GM18870 (cell line): Measurements from ENCODE around the gene CD248.
"Not testable (repeated sequence)": the region's sequence is repeated elsewhere in the genome, so short reads cannot be mapped to it uniquely, and the experiment has no call there.

ENCODE experiments used
- ATAC-seq: cut with Tn5 transposase; IDR thresholded peaks from one replicate; pipeline ENCODE4 v1.9.1; 2021; ENCODE audit warnings: moderate library complexity; ENCODE audit not compliant: unreplicated experiment

Gene CD248

DNA sequence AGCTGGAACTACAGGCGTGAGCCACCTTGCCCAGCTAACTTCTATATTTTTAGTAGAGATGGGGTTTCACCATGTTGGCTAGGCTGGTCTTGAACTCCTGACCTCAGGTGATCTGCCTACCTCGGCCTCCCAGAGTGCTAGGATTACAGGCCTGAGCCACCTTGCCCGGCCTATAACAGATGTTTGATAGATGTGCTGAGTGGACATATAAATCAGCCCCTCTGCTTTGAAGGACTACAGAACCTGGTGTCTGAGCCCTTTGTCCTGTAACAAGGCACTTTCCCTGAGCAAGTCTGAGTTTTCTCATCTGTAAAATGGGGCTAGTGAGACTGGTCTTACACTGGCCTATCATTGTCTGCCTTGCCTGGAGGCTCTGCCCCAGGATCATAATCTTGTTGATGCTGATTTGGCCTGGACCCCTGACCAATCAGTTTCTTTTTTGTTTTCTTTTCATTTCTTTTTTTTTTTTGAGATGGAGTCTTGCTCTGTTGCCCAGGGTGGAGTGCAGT is 12.4 kb upstream of the CD248 start:
- no peak for ATAC-seq

DNA sequence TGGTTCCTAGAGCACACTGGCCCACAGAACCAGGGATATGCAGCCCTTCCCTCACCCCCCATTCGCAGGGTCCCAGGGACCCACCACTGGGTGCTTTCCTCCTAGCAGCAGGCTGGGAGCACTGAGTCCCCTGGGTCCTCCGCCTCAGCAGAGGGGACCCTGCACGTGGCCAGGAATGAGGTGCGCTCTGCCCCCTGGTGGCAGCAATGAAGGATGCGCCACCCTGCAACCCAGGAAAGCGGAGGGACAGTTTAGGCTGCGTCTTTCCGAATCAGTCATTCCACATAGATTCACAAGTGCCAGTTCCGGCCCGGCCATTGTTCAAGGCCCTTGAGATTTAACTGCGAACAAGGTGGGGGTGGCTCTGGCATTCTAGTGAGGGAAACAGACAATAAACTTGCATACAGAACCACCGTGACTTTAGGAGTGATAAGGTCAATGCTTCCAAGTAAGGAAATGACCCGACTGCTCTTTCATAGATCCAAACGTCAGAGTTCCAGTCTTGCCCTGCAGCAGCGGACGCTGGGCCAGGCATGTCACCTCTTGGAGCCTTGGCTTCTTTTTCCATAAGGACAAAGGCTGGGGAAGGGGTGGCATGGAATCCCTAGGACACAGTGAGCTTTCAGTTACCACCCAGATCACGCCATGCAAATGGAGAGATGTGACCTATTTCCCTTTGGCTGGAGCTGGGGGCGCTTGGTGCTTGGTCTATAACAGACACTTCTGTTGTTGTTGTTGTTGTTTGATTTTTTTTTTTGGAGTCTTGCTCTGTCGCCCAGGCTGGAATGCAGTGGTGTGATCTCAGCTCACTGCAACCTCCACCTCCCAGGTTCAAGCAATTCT is 11.7 kb upstream of the CD248 start:
- no peak for ATAC-seq

DNA sequence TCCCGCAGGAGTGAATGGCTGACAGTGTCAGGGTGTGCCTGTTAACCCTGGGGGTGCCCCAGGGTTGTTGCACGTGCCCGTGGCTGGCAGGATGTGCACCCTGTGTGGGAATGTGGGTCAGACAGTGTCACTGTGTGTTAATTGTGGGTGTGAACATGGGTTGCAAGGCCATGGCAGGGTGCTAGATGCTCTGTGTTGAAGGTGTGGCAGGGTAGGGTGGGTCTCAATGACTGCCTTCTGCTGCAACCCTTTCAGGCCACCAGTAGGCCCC is 11.1 kb upstream of the CD248 start:
- no peak for ATAC-seq

DNA sequence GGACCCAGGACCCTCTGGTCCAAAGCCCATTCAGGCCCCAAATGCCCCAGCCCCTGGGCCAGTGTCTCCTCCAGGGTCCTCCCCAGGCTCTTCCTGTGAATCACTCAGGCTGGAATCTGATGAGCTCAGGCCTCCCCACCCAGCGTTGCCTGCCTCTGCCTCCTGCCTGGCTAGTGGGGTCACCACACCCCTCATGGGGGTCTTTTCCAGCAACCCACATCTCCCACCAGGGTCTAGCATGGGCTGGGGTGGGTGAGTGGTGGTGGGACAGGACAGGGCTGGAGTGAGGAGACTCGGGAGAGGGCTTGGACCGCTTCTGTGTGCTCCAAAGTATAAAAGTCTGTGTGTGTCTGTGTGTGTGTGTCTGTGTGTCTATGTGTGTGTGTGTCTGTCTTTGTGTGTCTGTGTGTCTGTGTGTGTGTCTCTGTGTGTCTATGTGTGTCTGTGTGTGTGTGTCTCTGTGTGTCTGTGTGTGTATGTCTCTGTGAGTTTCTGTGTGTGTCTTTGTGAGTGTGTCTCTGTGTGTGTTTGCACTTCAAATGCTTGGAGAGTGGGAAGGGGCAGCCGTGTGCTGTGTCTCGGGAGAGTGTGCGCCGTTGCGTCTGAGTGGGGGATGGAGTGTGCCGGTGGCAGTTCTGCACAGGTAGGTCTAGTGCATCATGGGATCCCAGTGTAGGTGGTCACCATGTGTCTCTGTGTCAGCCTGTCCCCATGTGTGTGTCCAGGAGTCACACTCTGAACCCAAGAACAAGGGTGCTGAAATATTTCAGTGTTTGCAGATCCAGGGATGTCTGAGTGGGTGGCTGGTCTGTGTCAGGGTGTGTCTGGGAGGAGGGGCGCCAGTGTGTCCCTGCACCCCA is 10.6 kb upstream of the CD248 start:
- no peak for ATAC-seq

DNA sequence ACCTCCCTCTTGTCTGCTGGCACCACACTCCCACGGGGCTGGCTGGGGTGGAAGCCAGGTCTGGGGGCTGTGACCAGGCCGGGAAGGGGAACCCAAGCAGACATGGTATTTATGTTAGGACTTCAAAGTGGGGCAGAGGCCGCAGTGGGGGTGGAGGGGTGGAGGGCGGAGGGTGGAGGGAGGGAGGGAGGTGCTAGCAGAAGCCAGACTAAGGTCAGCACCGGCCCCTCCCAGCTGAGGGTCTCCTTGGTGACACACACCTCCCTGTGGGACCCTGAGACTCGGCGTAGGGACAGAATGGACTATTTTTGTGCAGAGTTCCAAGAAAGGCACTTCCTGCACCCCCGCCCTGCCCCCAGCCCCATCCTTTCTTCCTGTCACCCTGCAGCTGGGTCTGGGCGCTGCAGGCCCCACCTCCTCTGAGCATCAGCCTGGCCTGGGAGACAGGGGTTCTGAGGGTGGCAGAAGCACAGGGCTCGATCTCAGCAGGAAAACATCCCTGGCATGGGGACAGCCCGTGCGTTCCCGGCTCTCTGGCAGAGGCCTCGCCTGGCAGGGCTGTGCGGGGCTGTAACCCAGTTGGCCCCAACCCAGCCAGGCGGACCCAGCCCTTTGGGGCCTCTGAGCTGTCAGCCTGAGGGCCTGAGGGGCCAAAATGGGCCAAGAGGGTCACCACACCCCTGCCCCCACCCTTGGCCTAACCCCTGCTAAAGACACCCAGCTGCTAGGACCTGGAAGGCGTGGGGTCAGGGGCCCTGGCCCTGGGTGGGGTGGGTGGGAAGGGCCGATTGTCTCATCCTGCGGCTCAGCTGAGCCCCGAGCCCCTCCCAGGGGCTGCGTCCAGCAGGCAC is 9.6 kb upstream of the CD248 start:
- no peak for ATAC-seq

DNA sequence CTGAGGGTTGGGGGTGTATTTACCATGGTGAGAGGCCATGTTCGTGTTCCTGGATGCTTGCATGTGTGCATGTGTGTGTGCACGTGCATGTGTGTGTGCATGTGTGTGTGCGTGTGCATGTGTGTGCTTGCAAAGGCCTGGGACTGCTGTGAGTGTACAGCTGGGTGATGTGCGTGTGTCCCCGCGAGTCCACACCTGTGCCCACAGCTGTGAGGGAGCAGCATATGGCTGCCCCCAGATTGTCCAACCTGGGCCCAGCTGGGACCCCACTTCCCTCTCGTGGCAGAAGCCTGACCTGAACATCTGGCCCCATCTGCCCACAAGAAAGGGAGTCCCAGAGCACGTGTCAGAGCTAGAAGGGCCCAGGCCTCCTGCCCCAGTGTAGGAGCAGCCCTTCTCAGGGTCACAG is 8.4 kb upstream of the CD248 start:
- ATAC-seq, result no peak

DNA sequence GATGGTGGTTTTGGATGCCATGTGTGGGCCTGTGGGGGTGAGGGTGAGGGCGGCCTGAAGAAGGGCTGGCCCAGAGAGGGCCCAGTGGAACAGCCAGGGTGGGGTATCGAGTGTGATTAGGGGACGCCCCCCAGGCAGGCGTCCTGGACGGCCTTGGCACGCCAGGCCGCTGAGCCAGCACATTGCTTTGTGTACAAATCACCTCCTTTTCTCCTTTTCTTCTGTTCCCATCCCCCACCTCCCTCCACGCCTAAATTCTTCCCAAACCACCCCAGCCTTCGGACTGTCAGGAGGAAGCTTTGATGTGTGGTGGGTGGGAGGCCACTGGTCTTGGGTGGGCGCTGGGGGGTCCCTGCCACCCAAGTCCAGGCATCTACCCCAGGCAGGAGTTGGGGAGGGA is 7.8 kb upstream of the CD248 start:
- no peak for ATAC-seq

DNA sequence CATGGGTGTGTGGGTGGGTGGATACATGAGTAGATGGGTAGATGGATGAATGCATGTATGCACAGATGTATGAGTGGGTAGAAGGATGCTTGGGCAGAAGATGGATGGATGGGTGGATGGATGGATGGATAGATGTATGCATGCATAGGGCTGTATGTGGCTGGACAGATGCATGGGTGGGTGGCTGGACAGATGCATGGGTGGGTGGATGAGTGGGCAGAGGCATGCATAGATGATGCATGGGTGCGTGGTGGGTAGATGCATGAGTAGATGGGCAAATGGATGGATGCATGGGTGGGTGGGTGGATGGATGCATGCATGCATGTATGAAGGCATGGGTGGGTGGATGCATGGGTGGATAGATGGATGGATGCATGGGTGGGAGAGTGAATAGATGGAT is 6.8 kb upstream of the CD248 start:
- no peak for ATAC-seq

DNA sequence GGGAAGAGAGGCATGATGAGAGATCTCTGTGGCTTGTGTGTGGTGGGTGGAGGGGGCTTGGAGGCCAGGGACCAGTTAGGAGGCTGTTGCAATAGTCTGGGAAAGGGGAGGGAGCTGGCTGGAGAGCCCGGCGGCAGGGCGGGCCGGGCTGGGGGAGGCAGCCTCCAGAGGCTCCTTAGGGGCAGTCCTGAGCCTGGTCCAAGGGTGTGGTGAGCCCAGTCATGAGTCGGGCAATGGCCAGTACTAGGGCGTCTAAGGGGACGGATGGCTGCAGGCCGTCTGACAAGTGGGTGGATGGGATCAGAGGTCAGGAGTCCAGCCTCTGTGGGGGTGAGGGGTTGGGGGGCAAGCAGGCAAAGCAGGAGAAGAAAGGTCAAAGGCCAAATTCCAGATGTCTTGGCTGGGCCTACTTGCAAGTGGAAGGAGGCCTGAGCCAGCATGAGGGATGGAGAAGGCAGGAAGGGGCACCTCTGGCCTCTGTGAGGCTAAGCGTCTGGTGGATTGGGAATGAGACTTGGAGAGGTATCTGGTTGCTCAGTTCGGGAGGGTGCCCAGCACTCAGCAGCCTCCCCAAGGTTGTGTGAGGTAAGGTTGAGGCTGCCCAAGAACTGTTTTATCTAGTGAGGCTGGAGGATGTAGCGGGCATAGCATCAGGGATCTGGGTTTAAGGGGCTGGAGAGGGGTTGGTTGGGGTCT is 6.0 kb upstream of the CD248 start:
- no peak for ATAC-seq

DNA sequence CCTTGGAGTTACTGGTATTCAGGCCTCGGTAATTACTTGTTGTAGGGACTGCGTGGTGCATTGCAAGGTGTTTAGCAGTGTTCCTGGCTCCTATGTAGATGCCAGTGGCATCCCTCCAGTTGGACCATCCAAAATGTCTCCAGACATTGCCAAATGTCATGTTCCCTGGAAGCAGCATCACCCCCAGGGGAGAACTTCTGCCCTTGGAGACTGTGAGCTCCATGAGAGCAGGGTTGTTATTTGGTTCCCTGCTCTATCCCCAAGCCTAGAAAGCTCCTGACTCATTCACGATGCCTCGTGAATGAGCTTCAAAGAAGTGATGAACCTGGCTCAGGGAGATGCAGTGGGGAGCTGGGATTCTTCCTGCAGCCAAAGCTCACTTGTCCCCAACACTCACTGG is 4.8 kb upstream of the CD248 start:
- no peak for ATAC-seq

DNA sequence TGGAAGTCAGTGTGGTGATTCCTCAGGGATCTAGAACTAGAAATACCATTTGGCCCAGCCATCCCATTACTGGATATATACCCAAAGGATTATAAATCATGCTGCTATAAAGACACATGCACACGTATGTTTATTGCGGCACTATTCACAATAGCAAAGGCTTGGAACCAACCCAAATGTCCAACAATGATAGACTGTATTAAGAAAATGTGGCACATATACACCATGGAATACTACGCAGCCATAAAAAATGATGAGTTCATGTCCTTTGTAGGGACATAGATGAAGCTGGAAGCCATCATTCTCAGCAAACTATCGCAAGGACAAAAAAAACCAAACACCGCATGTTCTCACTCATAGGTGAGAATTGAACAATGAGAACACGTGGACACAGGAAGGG is 3.9 kb upstream of the CD248 start:
- not testable (repeated sequence) for ATAC-seq

DNA sequence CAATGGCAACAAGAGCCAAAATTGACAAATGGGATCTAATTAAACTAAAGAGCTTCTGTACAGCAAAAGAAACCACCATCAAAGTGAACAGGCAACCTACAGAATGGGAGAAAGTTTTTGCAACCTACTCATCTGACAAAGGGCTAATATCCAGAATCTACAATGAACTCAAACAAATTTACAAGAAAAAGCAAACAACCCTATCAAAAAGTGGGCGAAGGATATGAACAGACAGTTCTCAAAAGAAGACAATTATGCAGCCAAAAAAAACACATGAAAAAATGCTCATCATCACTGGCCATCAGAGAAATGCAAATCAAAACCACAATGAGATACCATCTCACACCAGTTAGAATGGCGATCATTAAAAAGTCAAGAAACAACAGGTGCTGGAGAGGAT is 3.4 kb upstream of the CD248 start:
- ATAC-seq, result not testable (repeated sequence)

DNA sequence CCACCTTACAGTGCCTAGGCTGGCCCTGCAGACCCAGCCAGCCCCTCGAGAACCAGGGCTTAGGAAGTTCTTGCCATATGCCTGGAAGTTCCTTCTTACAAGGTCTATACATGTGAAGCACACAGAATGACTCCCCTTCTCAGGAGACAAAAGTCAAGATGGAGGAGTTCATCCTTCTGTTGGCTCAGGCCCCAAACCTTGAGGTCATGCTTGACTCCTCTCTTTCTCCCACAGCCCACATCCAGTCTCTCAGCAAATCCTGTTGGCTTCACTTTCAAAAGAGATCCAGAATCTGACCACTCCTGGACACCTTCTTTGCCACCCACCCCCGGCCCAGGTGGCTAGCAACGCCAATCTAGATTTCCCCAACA is 1.7 kb upstream of the CD248 start:
- no peak for ATAC-seq

DNA sequence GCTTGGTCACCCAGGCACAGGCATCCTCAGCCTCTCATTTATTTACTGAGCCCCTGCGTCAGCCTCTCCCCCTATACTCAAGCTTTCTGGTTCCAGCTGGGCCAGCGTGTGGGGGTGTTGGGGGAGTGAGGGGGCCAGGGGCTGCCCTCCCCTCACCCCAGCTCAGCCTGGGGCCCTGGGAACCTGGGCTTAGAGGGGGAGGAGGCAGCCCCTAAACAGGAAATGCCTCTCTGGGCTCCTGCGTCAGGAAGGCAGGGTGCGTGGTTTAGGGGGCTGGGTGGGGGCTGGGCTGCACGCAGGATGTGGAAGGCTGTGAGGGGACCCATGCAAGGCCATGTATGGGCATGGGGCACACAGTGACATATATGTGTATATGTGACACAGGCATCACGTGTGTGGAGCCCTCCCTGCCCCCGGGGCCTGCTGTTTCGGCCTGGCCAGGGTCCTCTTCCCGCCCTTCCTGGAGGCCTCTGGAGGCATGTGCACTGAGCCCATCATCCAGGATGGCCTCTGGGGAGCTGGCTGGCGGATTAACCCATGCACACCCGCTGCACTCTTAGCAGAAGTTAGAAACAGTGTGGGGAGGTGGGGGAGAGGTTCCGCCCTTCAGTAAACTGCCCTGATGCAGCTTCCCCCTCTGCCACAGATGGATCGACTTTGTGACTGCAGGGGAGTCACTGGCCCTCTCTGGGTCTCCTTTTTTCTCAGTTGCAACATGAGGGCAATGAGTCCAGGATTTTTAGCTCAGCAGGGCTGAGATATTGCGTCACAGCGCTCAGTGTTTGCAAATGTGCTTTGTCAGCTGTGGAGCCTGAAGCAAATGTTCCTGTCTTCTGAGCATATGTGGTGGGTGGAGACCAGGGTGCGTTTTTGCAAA is 1.1 kb upstream of the CD248 start:
- ATAC-seq, result no peak

DNA sequence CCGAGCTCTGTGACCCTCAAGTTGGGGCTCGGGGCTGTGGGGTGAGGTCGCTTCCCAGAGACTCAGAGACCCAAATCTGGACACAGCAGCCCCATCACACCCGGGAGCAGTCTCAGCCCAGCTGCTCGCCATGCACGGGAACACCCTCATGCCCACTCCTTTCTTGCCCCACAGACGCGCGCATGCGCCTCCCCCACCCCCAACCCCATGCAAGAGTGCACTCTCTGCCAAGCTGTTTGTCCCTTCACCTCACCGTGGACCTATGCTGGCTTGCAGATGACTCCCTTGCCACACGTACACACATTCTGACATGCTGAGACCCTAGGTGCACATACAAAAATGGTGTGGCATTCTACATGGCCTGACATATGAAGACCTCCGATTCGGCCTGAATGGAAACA is 478 bp upstream of the CD248 start:
- no peak for ATAC-seq

DNA sequence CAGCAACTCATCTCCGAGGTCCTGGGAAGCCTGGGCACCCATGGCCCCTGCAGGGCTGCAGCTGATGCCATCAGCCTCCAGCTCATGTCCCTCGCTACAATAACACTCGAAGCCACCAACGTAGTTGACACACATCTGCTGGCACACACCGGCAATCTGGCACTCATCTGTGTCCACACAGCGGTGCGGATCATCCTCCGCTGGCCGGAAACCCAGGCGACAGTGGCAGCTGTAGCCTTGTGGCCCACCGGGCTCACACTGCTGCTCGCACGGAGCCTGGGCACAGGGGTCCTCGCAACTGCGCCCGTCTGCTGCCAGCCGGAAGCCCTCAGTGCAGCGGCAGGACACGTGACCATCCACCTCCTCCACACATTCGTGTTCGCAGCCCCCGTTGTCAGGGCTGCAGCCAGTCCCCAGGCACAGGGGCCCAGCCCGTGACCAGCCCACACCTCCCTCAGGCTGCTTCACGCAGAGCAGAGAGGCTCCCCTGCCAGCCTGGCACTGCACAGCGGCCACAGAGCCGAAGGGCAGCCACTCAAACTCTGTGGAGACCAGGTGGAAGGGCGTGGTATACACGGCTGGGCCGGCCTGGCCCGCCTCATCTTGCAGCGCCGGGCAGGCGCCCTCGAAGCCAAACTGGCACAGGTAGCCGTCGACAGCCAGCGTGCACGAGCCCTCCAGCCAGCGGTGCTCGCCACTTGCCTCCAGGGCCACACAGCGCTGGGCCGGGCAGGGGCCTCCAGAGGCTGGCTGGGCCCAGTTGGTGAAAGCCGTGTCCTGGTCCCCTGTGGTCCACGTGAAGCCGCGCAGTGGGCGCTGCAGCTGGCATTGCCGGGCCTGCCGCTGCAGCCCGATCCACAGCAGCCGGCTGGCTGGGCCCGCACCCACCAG is 678 bp downstream of the CD248 start:
- ATAC-seq, result no peak

DNA sequence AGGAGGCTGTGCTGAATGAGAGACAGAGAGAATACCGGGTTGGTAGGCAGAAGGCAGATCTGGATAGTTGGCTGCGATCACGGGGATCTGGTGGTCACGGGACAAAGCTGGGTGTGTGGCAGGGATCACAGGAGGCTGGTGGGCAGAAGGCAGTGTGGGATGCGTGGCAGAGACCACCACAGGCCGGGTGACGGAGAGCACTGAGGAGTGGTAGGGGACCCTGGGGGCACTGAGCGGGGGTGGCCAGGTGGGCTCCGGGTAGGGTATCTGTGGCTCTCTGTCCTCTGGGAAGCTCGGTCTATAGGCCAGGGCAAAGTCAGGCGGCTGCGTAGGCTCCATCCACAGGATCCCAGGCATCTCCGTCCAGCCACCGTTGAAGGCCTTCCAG is 1.4 kb downstream of the CD248 start:
- no peak for ATAC-seq

DNA sequence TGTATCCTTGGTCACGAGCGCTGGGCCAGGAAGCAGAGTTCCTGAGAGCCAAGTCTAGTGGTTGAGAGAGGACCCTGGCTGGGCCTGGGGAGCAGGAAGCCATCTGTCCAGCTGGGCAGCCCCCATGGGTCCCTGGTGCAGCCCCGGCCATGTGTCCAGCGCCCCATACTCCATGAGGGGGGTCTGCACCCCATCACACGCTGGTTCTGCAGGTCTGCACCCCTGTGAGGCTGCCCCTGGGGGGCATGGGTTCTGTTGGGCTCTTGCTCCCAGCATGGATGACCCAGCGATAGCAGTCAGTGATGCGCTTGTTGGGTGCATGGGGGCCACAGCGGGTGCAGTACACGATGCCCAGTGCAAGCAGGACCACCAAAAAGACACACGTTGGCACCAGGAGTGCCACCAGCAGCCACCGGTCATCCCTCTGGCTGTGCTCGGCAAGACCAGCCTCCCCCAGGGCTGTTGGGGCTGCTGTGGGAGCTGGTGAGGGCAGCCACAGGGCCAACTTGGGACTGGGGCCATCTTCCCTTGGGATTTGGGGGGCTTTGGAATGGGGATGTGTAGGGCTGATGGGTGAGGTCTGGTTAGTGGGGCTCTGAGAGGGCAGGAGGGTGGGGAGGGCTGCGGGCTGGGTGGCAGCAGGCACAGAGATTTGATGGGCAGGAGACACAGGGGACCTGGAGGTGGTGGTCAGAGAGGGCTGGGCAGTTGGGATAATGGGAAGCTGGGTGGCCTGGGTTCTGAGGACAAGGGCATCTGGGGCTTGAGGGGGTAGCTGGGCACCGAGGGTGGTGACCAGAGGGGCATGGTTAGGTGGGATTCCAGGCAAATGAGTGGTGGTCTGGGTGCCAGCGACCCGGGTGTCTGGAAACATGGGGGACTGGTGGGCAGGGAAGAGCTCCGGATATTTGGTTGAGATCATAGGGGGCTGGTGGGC is 2.0 kb downstream of the CD248 start:
- no peak for ATAC-seq
